CD4-positive, alpha-beta T cell treated with Interleukin-10 for 1 hour (primary cell): ENCODE measurements around the gene MEDAG.
"Not testable (repeated sequence)": the region's sequence is repeated elsewhere in the genome, so short reads cannot be mapped to it uniquely, and the experiment has no call there.

ENCODE experiments used
- DNase-seq: peaks from one replicate; pipeline ENCODE4 v3.0.0-alpha.2; 2020

Gene MEDAG

DNA sequence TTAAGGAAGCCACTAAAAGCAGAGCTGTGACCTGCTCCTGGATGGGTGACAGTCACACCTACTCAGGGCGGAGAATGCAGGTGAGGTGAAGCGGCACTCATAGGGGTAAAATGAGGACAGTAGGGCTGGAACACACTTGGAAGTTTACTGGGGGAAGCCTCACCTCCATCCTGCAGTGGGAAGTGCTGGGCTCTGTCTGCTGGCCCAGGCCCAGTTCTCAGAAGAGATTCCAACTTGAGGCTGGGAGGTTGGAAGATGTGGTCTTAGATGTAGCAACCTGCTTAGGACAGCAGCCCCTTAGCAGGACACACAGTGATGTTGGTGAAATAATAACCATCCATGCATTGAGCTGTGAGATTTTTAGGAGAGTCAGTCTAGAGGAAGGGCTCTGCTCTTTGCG lies 4.6 kb downstream of the MEDAG start:
- no peak for DNase-seq

DNA sequence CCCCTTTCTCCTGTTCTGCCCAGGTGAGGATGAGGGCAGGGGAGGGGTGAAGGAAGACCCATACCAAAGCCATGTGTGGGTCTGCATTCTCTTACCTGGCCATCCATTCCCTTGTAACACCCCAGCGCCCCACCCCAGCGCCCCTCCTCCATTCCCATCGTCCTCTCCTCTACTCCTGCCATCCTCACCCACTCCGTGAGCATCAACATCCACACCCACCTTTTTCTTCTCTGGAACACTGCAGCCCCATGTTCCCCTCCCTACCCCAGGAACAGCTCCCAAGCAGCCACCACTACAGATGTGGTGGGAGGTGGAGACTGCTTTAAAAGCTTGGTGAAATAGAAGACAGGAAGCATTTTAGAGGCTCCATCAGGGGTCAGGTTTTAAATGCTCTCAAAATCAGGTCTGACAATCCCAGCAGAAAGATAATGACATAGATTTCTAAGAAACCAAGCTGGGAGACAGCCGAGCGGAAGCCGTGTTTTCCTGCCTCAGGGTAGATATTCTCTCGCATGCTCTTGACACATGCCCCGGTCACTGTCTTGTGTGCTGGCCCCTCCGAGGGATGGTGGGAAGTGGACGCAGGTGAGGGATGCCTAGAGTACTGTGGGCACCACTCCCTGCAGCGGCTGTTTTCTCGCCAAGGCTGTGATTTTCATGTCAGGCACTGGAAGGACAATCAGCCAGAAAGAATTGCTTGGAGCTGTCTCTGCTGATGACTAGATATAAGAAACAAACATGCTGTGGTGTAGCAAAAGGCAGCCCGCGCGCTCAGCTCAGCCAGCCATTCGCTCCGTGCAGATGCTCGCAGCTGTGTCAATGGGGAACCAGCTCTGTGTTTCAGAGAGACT lies 9.8 kb downstream of the MEDAG start:
- DNase-seq = no peak

DNA sequence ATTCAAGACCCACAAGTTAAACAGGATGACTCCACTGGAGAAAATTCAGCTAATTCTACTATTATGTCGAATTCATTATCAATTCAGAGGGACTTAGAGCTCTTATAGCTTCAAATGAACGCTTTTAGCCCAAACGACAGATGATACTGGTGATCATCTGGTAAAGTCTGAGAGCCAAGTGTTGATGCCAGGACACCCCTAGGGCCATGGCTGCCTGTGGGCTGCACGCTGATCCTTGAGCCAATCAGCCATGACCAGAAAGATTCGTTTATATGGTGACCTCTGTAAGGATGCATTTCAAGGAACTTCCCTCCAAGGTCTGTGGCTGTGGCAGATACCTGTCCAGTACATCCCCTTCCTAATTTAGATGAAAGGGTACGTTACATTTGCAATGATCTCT lies 10.9 kb downstream of the MEDAG start:
- no peak for DNase-seq

DNA sequence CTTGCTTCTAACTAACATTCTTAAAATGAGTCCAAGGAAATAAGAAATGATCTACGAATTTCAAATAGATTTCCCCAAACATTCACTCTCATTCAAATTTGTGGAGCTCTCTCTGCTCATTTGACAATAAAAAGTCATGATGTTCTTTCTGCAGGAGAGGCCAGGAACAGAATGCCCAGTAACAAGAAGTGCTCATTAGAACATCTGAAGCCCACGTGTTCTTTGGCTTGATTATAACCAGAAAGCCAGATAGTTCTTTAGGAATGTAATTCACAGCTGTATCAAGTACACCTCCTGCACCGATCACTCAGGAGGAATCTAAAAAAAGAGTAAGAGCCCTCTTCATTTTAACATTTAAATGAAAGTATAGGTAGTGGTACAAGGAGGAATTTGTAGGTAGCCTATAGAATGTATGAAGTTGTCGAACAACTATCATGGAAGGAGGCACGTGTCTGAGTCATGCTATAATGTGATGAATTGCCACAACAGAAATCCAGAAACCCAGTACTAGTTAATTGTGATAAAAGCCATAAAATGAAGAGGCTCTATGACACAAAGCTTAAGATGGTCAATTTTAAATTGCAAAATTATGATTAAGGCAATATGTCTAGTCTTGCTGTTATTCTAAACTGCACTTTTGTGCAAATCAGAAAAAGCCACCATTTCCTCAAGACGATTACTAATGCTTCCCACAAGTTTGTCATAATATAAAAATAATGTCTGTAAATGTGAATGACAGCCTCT lies 12.8 kb downstream of the MEDAG start:
- no peak for DNase-seq

DNA sequence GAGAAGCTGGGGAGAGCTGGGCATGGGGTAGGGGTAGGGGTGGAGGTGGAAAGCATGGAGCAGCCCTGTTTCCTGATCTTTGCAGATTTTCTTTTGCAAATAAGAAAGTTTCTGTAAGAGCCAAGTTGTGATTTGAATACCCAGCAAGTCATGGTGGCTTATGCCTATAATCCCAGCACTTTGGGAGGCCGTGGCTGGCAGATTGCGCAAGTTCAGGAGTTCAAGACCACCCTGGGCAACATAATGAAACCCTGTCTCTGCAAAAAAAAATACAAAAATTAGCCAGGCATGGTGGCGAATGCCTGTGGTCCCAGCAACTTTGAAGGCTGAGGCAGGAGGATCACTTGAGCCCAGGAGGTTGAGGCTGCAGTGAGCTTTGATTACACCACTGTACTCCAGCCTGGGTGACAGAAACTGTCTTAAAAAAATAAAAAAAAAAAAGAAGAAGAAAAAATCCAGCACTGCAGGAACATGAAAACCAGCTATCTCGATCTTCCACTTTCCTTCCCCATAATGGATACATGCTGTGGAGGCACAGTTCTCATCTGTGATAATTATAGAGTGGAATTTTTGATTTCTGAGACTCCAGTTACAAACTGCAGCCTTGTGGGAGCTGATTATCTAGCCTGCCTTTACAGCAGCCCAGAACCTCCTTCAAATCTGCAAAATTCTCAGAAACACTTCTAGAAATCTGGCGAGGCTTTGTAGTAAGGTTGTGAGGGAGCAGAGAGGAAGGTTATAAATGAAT lies 14.3 kb downstream of the MEDAG start:
- no peak for DNase-seq

DNA sequence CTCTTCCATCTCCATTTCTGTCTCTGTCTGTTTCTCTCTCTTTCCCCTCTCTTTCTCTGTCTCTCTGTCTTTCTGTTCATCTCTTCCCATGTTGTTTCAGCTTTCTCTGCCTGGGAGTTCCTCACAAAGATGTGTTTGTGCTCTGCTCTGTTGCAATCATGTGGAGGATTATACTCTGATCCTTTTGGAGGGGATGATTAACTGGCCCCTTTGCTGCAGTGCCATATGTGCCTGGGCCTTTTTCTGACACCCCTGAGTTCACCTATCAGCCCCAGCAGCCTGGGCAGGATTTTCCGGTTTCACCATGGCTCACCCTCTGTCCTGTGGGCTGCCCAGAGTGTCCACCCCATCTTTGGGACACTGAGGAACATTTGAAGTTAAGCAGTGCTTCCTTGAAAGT lies 17.3 kb downstream of the MEDAG start:
- no peak for DNase-seq

DNA sequence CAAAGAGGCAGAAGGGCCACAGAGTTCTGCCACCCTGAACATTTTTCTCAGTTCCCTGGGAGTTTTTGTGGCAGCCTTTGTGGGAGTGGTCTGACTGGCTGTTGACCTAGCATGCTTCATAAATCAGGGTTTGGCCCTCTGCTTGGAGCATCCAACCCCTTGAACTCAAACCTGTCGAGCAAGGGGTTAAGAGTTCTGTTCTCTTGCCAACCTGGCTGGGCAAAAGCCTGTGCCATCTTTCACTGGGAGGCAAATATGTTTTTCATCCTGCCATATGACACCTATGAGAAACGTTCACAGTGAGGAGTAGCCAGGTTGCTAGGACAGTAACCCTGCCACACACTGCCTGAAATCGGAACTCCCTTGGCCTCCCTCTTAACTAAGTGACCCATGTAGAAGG lies 18.6 kb downstream of the MEDAG start:
- DNase-seq = no peak

DNA sequence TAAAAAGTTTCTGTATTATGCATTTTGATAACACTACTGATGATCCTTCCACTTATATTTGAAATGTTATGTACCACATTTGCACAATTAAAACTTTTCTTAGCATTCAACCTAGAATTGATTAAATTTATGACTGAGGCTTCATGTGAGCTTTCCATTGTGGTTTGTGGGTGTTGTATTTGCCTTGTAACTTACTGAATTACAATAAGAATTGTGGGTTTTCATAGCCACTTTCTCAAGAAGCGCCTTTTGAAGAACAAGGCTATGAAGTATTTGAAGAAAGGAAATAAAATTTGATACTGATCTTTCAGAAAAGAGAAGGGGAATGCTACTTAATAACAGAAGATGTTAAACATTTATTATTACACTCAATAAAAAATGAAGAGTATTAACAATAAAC lies 19.4 kb downstream of the MEDAG start:
- DNase-seq = no peak

DNA sequence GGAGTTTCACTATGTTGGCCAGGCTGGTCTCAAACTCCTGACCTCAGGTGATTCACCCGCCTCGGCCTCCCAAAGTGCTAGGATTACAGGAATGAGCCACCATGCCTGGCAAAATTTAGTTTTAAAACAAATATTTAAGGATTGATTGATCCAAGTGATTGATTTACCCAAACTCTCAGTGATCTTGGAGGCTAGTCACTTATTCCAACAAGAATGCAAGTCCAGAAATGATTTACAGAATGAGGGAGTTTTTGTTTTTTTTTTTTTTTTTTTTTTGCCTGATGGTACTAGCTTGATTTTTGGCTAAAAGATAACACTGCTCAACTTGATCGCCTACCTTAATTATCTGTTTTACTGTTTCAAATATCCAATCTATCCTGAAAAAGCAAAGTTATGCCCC lies 20.7 kb downstream of the MEDAG start:
- no peak for DNase-seq

DNA sequence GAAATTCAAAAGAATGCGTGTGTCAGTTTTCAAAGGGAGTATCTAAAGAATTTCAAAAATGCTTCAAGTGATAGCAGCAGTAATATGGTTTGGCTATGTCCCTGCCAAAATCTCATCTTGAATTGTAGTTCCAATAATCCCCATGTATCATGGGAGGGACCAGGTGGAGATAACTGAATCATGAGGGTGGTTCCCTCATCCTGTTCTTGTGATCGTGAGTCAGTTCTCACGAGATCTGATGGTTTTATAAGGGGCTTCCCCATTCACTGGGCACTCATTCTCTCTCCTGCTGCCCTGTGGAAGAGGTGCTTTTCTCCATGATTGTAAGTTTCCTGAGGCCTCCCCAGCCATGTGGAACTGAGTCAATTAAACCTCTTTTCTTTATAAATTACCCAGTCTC lies 21.1 kb downstream of the MEDAG start:
- DNase-seq = not testable (repeated sequence)

DNA sequence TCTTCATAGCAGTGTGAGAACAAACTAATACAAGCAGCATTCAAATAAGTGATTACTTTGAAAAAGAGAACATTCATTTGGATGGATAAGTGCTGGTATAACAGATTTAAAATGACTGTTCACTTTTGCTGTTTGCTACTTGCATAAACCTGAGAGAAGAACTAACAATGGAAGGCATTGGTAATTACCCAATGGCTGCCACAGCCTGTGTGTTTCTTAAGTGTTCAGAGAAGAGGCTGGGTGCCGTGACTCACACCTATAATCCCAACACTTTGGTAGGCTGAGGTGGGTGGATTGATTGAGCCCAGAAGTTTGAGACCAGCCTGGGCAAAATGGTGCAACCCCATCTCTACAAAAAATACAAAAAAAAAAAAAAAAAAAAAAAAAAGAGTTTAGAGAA lies 21.5 kb downstream of the MEDAG start:
- DNase-seq = no peak

DNA sequence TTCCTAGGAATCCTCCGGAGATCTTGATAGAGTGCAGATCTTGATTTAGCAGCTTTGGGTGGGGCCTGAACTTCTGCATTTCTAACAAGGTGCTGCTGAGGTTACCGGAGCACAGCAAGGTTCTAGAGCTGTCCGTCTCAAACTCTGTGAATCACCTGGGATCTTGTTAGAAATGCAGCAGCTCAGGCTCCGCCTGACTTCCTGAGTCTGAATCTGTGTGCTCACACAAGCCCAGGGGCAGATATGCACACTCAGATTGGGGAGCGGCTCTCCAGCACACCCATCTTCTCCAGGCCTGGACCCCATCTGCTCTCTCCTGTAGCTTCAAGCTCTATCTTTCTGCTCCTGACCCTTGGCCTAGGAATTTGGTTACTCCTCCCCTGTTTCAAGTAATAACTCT lies 22.9 kb downstream of the MEDAG start:
- no peak for DNase-seq

DNA sequence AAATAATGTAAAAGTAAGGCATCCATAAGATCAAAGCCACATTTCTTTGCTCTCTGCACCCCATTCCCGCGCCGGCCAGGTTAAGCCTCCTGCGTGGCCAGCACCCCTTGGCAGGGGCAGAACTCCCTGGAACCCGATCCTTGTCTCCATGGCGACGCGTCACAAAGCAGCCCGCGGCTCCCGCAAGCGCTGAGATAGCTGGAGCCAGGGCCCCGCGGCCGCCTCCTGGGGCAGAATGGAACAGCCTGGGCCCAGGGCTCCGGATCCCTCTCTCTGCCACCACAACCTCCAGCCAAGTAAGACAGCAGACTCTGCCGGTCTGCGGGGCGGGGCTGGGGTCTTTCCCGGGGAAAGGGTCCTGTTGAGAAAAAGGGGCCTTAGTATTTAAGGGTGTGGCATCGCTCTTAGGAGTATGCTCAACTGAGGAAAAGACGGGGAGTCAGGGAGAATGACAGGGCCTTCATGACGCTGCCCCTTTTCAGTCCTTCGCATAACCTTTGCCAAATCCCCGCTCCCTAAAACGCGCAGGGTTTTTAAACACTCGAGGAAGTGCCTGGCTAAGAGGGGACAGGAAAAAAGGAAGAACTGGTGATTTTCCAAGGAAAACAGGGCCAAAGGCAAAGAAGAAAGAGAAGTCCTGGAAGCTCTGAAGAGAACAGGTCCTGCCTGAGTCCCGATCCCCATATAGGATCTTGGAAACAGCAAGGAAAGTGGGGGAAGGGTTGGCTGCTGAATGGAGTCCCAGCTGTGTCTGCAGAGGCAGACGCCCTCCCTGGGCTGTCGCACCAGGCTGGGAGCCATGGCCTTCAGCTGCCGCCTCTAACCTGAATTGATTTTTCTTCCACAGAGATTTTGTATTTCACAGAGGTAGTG lies 26.6 kb downstream of the MEDAG start, which contains the start of gene TEX26:
TEX26 (plus strand) TSS at position 176 of the 873 bp plus-strand sequence; CDS start at position 236, 60 bp downstream.
- no peak for DNase-seq

DNA sequence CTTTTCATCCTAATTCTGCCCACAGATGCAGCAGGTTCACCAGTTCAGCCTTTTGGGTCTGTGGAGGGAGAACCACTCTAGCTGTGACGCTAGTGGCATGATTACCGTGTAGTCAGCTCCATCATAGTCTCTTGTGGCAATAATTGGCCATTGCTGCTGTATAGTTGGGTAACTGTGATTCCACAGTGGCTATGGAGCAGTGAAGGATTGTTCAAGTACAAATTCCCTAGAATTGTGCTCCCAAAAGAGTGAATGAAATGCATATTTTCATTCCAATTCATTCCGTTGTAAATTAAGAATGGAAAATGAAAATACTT lies 27.2 kb downstream of the MEDAG start:
- no peak for DNase-seq

DNA sequence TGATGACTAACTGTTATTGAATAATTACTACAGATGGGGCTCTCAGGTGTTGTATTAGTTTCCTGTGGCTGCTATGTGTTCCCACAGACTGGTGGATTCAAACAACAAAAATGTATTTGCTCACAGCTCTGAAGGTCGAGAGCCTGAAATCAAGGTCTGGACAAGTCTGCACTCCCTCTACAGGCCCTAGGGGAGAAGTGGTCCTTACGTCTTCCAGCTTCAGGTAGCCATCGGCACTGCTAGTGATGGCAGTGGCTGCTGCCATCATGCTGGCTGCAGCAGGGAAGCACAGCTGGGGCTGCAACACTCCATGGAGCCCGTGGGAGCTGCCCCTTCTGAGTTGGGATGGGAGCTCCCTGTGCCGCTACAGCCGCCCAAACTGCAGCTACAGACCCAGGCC lies 28.3 kb downstream of the MEDAG start:
- DNase-seq = no peak

DNA sequence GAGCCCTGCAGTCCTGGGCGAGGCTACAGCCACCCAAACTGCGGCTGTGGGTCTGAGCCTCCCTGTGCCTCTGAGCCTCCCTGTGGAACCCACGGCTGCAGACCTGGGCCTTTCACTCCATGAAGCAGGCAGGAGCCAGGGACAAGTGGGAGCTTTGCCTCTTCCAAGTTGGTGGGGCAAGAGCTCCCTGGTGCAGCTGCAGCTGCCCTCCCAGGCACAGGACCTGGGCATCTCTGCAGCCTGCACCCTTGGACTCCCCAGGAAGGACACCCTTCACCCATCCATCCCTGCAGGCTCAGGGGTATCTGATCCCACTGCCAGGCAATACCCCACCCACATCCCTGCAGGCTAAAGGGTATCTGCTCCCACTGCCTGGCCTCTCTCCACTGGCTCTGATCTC lies 28.7 kb downstream of the MEDAG start:
- no peak for DNase-seq

DNA sequence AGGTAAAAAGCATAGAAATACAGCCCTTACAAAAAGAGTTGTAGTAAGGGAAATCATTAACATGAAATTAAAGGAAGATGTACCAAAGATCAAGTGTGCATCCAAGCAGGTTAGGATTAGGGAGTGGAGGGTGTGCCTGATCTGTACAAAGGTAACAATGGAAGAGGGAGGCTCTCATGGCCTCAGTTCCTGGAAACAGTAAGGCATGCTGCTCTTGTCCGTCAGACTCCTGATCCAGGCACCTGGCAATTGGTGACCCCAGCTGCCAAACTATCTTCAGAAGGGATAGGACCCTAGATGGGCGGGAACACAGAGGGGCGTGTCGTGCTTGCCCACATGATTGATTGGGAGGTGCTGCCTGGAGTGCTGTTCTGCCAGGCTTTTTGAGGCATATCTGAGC lies 30.9 kb downstream of the MEDAG start:
- DNase-seq = no peak

DNA sequence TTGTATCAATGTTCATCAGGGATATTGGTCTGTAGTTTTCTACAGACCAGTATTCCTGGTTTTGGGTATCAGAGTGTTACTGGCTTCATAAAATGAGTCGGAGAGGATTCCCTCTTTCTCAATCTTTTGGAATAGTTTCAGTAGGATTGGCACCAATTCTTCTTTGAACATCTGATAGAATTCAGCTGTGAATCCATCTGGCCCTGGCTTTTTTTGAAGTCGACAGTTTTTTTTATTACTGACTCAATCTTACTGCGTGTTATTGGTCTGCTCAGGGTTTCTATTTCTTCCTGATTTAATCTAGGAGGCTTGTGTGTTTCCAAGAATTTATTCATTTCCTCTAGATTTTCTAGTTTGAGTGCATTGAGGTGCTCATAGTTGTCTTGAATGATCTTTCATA lies 37.8 kb downstream of the MEDAG start:
- no peak for DNase-seq

DNA sequence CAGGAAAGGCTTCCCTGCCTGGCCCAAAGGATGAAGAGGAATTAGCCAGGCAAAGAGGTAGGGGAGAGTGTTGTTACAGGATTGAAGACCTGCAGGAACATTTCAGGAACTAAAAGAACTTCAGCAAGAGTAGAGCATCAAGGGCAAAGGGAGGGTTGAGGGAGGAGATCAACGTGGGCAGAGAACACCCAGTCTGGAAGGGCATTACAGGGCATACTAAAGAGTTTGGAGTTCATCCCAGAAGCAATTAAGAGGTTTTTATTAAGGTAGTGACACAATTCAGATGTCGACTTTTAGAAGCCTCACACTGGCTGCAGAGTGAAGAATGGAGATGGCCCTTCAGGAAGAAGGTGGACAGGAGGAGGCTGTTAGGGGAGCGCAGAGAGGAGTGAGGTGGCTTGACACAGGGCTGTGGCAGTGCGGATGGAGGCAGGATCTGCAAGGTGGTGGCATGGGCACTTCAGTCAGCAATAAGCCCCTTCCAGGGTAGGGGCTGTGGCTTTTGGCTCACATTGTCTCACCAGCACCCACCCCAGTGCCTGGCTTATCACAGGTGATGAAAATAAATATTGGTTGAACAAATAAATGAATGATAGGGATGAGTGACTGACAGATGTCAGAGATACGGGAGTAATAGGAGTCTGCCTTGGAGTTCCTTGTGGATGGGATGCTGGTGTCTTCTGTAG lies 51.3 kb downstream of the MEDAG start:
- DNase-seq = no peak

DNA sequence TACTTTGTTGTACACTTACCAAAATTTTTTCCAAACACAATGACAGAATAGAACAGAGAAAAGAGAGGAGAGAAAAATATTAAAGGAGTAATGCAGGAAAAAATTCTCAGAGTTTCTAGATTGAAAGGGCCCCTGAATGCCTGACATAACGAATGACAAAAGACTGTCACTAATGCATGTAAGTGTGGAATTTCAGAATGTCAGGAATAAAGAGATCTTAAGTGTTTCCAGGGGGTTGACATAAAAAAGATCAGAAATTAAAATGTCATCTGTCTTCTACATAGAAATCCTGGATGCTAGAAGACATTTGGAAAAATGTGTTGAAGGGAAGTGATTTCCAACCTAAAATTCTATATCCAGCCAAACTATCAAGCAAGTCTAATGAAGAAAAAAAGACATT lies 53.6 kb downstream of the MEDAG start:
- no peak for DNase-seq

DNA sequence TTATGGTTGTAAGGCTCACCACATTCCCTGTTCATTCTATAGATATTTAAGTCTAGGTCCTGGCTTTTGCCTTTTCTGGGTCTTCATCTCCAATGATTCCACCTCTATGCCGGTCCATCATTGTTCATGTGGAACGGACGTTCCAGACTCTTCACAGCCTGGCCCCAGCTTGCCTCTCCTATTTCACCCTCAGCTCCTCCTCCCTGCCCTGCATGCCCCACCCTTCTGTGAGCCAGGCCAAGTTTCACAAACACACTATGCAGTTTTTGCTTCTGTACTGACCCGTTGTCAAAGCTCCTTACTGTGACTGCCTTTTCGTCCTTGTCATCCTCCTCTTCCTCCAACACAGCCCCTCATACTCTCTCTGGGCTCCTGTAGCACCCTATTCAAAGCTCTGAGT lies 57.7 kb downstream of the MEDAG start:
- DNase-seq = no peak

DNA sequence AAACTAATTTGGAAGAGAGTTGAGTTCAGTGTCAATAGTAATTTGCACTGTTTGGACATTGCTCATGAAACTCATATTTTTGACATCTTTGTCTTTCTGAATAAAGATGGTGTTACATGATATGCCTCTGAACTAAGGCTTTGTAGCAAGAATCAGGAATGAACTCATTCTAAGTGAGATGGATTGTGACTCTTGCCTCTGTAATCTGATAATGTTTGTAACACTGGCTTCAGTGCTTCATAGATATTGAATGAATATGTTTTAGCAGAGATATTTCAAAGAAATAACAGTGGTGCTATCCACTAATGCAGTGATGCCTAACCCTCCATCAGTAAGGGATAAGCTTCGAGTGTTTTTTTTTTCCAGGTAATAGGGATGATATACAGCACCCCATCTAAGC lies 59.3 kb downstream of the MEDAG start:
- no peak for DNase-seq
